Activated CD4-positive, CD25-positive, alpha-beta regulatory T cell (primary cell): ENCODE results near the gene CBY2.
"Not testable (repeated sequence)": the region's sequence is repeated elsewhere in the genome, so short reads cannot be mapped to it uniquely, and the experiment has no call there.

Experiments used
- DNase-seq, 4 experiments: peaks; one replicate each; lab custom pipeline; 2025; lab: John Stamatoyannopoulos, UW

The CBY2 gene

GRCh38 chr13:45702088-45702487 is at the start of gene CBY2:
Gene CBY2 (plus strand): TSS chr13:45702320. CDS start chr13:45702391, 71 bp downstream.
- DNase-seq, result no peak

- no peak for DNase-seq
Measured at GRCh38 chr13:45654633-45655349, 47.3 kb upstream of the CBY2 start.

- no peak for DNase-seq
Measured at GRCh38 chr13:45658586-45659235, 43.4 kb upstream of the CBY2 start.

- no peak for DNase-seq
Measured at GRCh38 chr13:45659536-45659935, 42.6 kb upstream of the CBY2 start.

- DNase-seq, result not testable (repeated sequence)
Measured at GRCh38 chr13:45660458-45660857, 41.7 kb upstream of the CBY2 start.

- DNase-seq, result no peak
Measured at GRCh38 chr13:45662162-45662561, 40.0 kb upstream of the CBY2 start.

- DNase-seq, result not testable (repeated sequence)
Measured at GRCh38 chr13:45662903-45663302, 39.2 kb upstream of the CBY2 start.

GRCh38 chr13:45669626-45670025 is 32.5 kb upstream of the CBY2 start:
- DNase-seq, result not testable (repeated sequence)

- DNase-seq, result no peak
Measured at GRCh38 chr13:45670189-45670885, 31.8 kb upstream of the CBY2 start.

- DNase-seq, result no peak
Measured at GRCh38 chr13:45674908-45675307, 27.2 kb upstream of the CBY2 start.

GRCh38 chr13:45678282-45678681 is 23.8 kb upstream of the CBY2 start:
- DNase-seq, result no peak

- no peak for DNase-seq
Measured at GRCh38 chr13:45681113-45681512, 21.0 kb upstream of the CBY2 start.

- no peak for DNase-seq
Measured at GRCh38 chr13:45682494-45683008, 19.6 kb upstream of the CBY2 start.

GRCh38 chr13:45683701-45684100 is 18.4 kb upstream of the CBY2 start:
- no peak for DNase-seq

- no peak for DNase-seq
Measured at GRCh38 chr13:45688577-45688976, 13.5 kb upstream of the CBY2 start.

- no peak for DNase-seq
Measured at GRCh38 chr13:45690636-45691035, 11.5 kb upstream of the CBY2 start.

GRCh38 chr13:45691251-45691650 is 10.9 kb upstream of the CBY2 start:
- DNase-seq, result no peak

- DNase-seq, result no peak
Measured at GRCh38 chr13:45691667-45692066, 10.5 kb upstream of the CBY2 start.

- no peak for DNase-seq
Measured at GRCh38 chr13:45695198-45695730, 6.9 kb upstream of the CBY2 start.

- no peak for DNase-seq
Measured at GRCh38 chr13:45696610-45697226, 5.4 kb upstream of the CBY2 start.

- no peak for DNase-seq
Measured at GRCh38 chr13:45700971-45701900, 884 bp upstream of the CBY2 start.
